Bronchial epithelial cell (primary cell): ENCODE measurements around the gene ZFHX2. TPM values are rescaled to one million over a fixed set of nuclear protein-coding genes. Genes with fewer than 3 reads are reported as not detected.
A peak's percentile ranks its signal among the peaks of the same experiment; 100 is the strongest.
"Not testable (repeated sequence)": the region's sequence is repeated elsewhere in the genome, so short reads cannot be mapped to it uniquely, and the experiment has no call there.

Experiments
- DNase-seq: peaks from one replicate; pipeline ENCODE4 v3.0.0-alpha.2; 2010; ENCODE audit warnings: low read depth
- FAIRE-seq: peaks from 2 replicates; lab custom pipeline; 2011; peaks lifted over from hg19 to GRCh38; lab: Jason Lieb, UNC
- H3K27me3 ChIP-seq: 2 replicates; pipeline ENCODE4 v1.5.1; 2011; ENCODE audit warnings: low read length; ENCODE audit not compliant: control insufficient read depth, insufficient read depth
- H3K36me3 ChIP-seq: 2 replicates; pipeline ENCODE4 v1.5.1; 2011; ENCODE audit warnings: low read length; ENCODE audit not compliant: control insufficient read depth, insufficient read depth
- H3K4me3 ChIP-seq: 2 replicates; pipeline ENCODE4 v1.5.1; 2011; ENCODE audit warnings: mild to moderate bottlenecking, low read depth, low read length, control low read depth
- CTCF ChIP-seq: IDR thresholded peaks from 2 replicates; pipeline ENCODE4 v1.5.1; 2011; ENCODE audit warnings: mild to moderate bottlenecking, moderate library complexity, low read length, control low read depth, inconsistent platforms; ENCODE audit not compliant: insufficient read depth, severe bottlenecking
- total RNA-seq: library from RNA; depleted of rRNA; stranded (reverse); fragments of >200 nt; gene quantifications from 2 replicates; pipeline ENCODE4 v1.2.1, GENCODE V29; 2014

Gene ZFHX2
- total RNA-seq, 1 donor from 2014 or later, result 0.26 TPM

GRCh38 chr14:23540141-23540469, 11.5 kb downstream of the ZFHX2 start:
- FAIRE-seq, result no peak
- no peaks in the 10 kb centered on the region for H3K36me3 ChIP-seq
- H3K27me3 ChIP-seq, result no peaks in the 10 kb centered on the region
- TF ChIP-seq CTCF, result no peak
- no peak overlapping the region for H3K4me3 ChIP-seq
- no peak for DNase-seq

DNA sequence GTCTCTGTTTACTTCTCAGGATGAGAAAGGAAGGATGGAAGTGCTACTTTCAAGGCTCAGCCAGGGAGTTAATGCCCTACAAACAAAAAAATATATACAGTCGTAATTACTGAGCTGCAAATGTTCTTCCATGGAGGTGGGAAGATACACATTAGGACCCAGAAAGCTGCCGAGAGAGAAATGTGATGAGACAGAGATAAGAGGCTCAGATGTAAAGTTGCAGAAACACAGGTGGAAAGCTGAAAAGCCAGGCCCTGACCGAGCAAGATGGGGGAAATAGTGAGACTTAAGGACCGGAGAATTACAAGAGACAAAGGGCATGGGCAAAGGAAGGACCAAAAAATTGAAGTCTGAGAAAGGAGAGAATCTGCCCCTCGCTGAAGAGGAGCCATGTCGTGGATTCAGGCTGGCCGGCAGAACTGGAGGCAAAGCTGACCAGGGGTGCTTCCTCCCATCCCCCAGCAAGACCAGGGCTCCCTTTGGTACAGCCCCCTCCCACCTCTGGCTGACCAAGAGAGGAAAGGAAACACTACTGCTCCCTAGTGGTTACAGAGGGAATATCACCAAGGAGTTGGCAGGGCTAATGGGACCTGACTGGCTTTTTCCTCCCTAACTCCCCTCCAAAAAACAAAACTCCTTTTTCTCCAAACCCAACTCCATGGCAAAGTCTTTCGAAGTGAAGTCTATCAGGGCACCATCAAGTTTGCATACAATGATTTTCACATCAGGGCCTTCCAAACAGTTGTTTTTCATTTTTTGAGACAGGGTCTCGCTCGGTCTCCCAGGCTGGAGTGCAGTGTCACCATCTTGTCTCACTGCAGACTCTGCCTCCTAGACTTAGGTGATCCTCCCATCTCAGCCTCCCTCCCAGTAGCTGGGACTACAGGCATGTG, 12.1 kb downstream of the ZFHX2 start:
- H3K27me3 ChIP-seq, result no peaks in the 10 kb centered on the region
- peak; percentile 83 for TF ChIP-seq CTCF
- FAIRE-seq (no peak), DNase-seq (peak; percentile 32)
- no peak overlapping the region for H3K4me3 ChIP-seq
- no peaks in the 10 kb centered on the region for H3K36me3 ChIP-seq

DNA sequence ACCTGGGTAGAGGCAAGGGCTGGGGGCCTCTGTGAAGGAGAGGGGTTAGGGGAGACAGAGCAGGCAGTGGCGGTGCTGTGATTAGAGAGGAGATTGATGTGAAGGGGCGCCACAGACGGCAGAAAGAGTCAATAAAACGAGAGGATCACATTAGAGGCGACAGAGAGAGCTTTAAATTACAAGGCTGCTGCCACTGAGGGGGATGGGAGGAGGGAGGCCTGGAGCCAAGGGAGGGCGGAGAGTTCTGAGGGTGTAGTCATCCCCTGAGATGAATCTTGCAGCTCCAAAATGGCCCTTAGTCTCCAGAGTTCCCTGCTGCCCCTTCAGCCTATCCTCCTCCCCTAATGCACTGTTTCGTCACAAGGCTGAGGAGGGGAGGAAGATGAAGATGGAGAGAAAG, 12.8 kb downstream of the ZFHX2 start:
- TF ChIP-seq CTCF, result no peak
- FAIRE-seq (no peak), DNase-seq (no peak)
- H3K4me3 ChIP-seq, result no peak overlapping the region
- no peaks in the 10 kb centered on the region for H3K27me3 ChIP-seq
- no peaks in the 10 kb centered on the region for H3K36me3 ChIP-seq

GRCh38 chr14:23538050-23538718, 13.4 kb downstream of the ZFHX2 start:
- Histone ChIP-seq H3K27me3 (no peaks in the 10 kb centered on the region), H3K4me3 (no peak overlapping the region), H3K36me3 (no peaks in the 10 kb centered on the region)
- no peak for FAIRE-seq
- TF ChIP-seq CTCF, result no peak
- DNase-seq, result no peak

- Histone ChIP-seq H3K36me3 (no peaks in the 10 kb centered on the region), H3K27me3 (no peaks in the 10 kb centered on the region), H3K4me3 (no peak overlapping the region)
- no peak for TF ChIP-seq CTCF
- peak; percentile 91 for FAIRE-seq
- DNase-seq, result peak; percentile 27
Observed at GRCh38 chr14:23537351-23538049, 14.1 kb downstream of the ZFHX2 start.

DNA sequence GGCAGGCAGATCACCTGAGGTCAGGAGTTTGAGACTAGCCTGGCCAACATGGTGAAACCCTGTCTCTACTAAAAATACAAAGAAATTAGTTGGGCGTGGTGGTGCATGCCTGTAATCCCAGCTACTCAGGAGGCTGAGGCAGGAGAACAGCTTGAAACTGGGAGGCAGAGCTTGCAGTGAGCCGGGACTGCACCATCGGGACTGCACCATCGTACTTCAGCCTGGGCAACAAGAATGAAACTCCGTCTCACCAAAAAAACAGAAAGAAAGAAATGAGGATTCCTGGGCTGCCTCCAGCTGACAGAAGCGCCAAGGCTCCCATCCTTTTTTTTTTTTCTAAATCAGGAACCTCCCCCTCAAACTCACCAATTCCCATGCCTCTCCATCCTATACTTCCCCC, 14.7 kb downstream of the ZFHX2 start:
- not testable (repeated sequence) for DNase-seq, FAIRE-seq, H3K4me3 ChIP-seq, H3K27me3 ChIP-seq, H3K36me3 ChIP-seq
